HS-27A (cell line): ENCODE measurements around the gene BCHE.

Experiments used
- DNase-seq: peaks from one replicate; pipeline ENCODE4 v3.0.0-alpha.2; 2012; ENCODE audit warnings: low read depth, missing footprints

The BCHE gene

GRCh38 chr3:165837058-165837525 is at the start of gene BCHE:
Gene BCHE, minus strand, starts transcription at chr3:165837423. Its CDS starts 6,390 bp downstream, at chr3:165831033.
- no peak for DNase-seq

- DNase-seq = no peak
These were observed 48.5 kb upstream of the BCHE start for GRCh38 chr3:165885558-165886270.

- DNase-seq = no peak
These were observed 47.3 kb upstream of the BCHE start for GRCh38 chr3:165884518-165884917.

GRCh38 chr3:165883863-165884478 is 46.7 kb upstream of the BCHE start:
- DNase-seq = no peak

- no peak for DNase-seq
These were observed 45.9 kb upstream of the BCHE start for GRCh38 chr3:165883117-165883516.

GRCh38 chr3:165875644-165876043 is 38.4 kb upstream of the BCHE start:
- no peak for DNase-seq

GRCh38 chr3:165874663-165875489 is 37.7 kb upstream of the BCHE start:
- DNase-seq = no peak

- no peak for DNase-seq
These were observed 30.9 kb upstream of the BCHE start for GRCh38 chr3:165868088-165868487.

- DNase-seq = no peak
These were observed 21.8 kb upstream of the BCHE start for GRCh38 chr3:165859061-165859460.

GRCh38 chr3:165855581-165855980 is 18.4 kb upstream of the BCHE start:
- no peak for DNase-seq

GRCh38 chr3:165854696-165855095 is 17.5 kb upstream of the BCHE start:
- no peak for DNase-seq

GRCh38 chr3:165852711-165853110 is 15.5 kb upstream of the BCHE start:
- no peak for DNase-seq

GRCh38 chr3:165852191-165852590 is 15.0 kb upstream of the BCHE start:
- DNase-seq = no peak

GRCh38 chr3:165846056-165846455 is 8.8 kb upstream of the BCHE start:
- DNase-seq = no peak

GRCh38 chr3:165839296-165840076 is 2.3 kb upstream of the BCHE start:
- no peak for DNase-seq

GRCh38 chr3:165837801-165838200 is 578 bp upstream of the BCHE start:
- no peak for DNase-seq

- no peak for DNase-seq
These were observed 1.8 kb downstream of the BCHE start for GRCh38 chr3:165835431-165835830.

GRCh38 chr3:165830746-165831145 is 6.5 kb downstream of the BCHE start:
- DNase-seq = no peak

- DNase-seq = no peak
These were observed 9.3 kb downstream of the BCHE start for GRCh38 chr3:165827883-165828282.

GRCh38 chr3:165827233-165827632 is 10.0 kb downstream of the BCHE start:
- DNase-seq = no peak

- DNase-seq = no peak
These were observed 16.5 kb downstream of the BCHE start for GRCh38 chr3:165820671-165821123.

- DNase-seq = no peak
These were observed 20.0 kb downstream of the BCHE start for GRCh38 chr3:165817160-165817709.
